GM21390 (cell line): Measurements from ENCODE around the gene NFATC4.
"Not testable (repeated sequence)": the region's sequence is repeated elsewhere in the genome, so short reads cannot be mapped to it uniquely, and the experiment has no call there.

Experiments
- ATAC-seq: cut with Tn5 transposase; IDR thresholded peaks from one replicate; pipeline ENCODE4 v1.9.1; 2021; ENCODE audit not compliant: unreplicated experiment

Gene NFATC4

DNA sequence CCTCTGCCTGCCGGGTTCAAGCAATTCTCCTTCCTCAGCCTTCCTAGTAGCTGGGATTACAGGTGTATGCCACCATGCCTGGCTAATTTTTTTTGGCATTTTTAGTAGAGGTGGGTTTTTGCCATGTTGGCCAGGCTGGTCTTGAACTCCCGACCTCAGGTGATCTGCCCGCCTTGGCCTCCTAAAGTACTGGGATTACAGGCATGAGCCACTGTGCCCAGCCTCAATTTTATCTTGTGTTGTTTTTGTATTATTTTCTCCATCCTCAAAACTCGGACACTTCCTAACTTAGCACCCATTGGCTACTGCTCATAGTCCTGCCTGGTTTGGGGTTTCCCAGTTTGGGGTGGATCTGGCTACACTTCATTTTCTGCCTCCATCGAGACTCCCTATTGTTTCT, 19.6 kb downstream of the NFATC4 start:
- not testable (repeated sequence) for ATAC-seq

DNA sequence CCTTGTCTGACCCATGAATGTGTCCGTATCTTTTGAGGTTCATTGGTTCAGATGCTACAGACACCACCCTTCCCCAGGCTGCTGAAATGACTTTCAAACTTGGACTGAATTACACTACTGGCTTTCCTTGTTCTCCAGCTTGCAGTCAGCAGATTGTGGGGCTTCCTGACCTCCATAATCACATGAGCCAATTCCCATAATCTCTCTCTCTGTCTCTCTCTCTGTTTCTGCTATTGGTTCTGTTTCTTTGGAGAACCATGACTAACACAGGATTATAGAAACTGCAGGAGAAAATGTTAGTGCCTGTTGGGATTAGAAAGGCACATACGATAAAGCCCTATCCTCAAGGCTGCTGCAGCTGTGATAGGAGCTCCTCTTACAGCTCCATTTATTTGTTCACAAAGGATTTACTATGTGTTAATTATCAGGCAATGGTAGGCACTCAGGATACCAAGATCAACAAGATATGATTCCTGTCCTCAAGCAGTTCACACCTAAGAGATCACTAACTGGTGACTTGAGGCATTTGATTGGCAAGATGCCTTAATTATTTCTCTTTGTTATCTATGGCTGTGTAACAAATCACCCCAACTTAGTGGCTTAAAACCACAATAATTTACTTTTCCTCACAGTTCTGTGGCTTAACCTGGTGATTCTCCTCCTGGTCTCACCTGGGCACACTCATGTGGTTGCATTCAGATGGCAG, 20.6 kb downstream of the NFATC4 start:
- ATAC-seq = no peak

DNA sequence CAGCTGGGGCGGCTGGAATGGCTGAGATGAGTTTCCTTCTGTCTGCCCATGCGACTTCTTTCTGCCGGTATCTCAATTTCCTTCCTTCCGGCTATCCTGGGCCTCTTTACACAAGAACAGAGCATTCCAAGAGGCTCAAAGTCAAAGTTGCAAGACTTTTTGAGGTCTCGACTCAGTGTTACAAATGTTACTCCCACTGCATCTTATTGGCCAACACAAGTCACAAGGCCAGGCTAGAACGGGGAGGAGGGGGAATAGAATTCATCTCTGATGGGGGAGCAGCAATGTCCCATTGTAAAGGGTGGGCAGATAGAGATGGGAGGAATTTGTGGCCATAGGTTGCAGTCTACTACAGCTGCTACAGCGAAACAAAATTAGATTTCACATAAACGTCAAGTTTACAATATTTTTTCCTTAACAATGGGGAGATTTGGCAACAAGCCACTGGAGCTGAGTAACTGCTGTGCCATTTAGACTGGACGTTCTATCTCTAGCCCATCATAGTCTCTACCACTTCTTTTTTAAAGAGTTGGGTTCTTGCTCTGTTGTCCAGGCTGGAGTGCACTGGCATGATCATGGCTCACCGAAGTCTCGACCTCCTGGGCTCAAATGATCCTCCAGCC, 21.4 kb downstream of the NFATC4 start:
- no peak for ATAC-seq

DNA sequence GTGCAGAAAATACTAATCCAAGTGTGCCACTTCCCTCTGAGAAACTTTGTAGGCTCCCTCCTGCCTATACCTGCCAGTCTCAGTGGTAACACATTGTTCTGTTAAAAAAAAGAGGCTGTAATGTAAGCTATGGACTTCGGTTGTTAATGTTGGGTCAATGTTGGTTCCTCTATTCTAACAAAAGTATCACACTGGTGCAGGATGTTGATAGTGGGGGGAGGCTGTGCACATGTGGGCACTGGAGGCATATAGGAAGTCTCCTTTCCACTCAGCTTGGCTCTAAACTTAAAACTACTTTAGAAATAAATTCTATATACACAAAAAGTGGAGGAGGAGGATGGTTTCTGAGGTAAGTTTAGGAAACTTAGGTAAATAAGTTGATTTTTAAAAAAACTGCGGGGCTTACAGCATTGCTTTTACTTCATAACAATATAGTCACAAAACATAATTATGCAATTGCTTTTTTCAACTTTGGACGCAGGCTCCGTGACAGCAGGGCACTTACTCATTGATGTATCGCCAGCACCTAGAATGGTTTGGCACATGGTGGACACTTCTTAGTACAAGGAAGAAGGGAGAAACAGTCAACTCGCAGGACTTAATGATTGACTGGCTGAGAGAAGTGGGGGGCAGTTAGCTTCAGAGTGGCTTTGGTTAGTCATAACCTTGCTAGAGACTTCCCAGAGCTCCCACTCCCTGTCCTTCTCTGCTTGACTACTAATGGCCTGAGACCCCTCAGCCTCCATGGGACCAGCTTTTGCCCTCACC, 22.9 kb downstream of the NFATC4 start:
- ATAC-seq = no peak

DNA sequence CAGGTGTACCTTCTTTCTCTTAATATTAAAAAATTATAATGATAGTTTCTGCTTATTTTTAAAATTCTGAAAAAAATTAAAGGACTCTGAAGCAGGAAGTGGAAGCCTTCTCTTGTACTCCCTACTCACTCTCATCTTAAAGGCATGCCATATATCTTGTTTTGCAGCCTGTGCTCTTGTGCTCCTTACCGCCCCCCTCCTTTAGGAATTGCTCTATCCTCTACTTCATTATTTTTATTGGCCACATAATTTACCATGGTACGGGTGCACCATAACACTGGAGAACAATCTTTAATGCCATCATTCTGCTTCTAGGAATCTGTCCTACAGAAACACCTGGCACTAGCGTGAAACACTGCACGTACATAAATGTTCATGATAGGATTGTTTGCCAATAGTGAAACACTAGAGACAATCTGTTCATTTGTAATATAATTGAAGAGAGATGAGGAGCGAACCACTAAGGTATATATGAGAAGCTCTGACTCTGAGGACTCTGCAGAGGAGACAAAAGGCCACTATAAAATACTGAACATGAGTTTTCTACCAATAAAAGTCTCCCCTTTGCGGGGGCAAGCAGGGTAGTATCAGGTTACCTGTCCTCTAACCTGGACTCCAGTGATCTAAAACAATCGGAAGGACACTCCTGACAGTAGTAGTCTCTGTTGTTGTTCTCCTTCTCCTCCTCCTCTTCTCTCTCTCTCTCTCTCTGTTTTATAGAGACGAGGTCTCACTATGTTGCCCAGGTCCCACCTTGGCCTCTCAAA, 24.5 kb downstream of the NFATC4 start:
- ATAC-seq = no peak

DNA sequence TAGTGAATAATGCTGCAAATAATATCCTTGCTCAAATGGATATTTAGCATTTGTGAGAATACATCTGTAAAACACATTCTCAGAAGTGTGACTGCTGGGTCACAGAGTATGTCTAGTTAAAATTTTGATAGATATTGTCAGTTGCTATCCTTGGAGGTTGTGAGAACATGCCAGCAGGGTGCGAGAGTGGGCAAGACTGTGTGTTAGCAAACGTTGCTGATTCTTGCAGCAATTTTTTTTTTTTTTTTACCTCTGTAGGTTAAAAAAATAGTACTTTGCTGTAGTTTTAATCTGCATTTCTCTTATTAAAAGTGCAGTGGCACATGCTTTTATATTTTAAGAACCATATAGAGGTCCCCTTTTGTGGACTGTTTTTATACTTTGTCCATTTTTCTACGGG, 26.3 kb downstream of the NFATC4 start:
- ATAC-seq = no peak

DNA sequence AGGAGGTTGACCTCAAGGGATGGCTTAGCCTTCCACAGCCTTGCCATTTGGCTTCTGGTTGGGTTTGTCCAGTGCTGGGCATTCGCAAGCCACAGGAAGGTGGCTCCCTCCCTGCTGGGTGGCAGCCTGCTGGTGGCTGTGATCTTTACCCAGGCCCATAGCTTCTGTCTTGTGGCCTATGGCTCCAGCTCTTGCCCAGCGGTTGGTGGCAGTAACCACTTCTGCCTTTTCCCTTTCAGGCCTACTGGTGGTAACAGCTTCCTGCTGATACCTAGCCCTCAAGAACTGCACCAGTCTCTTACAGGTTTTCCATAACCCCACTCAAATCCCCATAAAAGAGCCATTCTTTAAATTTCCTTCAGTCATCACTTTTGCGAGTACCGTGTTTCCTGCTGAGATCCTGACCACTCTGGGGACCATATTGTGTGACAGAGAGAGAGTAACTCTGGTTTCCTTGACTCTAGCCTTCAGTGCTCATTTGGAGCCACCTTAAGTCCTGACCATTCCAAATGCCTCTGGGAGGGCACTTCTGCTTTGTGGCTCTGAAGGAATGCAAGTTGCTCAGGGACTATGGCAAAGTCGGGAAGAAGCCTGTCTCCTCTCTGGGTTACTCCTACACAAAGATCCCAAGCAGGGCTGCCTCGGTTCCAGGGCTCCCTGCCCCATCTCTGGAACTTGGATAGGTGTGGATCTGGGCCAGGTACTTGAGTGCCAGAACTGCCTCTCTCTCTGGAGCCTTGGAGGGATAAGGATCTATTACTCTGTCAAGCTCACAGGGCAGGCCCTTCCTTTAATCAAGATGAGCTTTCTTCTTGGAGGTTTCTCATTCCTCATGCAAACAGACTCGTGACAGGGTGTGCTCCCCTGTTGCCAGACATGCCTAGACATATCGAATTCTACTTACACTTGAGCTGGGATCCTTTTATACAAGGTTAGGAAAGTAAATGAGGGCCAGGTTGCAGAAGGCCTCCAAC, 27.9 kb downstream of the NFATC4 start:
- ATAC-seq = no peak

DNA sequence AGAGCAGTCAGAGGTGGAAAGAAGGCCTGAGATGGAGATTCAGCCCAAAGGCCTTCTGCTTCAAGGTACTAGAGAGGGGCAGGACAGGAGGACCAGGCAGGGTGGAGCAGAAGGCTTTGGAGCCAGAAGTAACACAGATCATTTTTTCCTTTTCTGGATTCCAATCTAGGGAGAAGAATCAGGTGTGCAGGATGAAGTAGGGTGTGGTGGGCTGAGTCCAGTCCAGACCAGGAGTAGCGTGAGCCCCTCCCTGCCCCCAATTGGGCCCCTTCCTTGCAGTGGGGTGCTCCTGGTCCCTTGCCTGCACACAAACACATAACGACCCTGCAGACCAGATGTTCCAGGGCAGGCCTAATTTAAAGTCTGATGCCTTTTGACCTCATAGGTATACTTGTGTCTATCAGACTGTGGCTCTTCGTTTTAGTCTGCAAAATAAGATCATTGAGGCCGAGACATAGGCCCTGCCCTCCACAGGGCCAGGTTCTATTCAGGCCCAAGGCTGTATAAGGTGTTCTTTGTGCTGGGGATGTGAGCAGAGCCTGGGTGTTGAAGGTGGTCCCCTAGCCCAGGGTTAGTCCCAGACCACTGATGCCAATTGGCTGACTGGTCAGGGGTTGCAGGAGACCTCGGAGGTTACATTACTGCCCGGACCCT, 29.8 kb downstream of the NFATC4 start:
- no peak for ATAC-seq

DNA sequence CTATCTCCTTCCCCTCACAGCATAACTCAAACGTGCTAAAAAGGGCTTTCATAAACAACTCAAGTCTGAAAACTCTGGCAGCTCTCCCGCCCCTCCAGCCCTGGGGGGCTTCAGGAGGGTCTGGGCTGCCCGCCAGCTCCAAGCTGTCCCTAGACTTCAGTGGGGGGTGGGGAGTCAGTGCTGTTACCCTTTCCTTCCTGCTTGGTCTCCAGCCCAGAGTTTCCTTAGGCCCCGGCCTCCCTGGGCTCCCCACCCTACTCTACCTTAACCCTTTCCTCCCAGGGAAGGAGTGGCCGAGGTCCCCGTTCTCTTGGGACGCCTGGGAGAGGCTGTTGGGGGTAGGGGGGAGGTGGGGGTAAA, 30.3 kb downstream of the NFATC4 start:
- no peak for ATAC-seq

DNA sequence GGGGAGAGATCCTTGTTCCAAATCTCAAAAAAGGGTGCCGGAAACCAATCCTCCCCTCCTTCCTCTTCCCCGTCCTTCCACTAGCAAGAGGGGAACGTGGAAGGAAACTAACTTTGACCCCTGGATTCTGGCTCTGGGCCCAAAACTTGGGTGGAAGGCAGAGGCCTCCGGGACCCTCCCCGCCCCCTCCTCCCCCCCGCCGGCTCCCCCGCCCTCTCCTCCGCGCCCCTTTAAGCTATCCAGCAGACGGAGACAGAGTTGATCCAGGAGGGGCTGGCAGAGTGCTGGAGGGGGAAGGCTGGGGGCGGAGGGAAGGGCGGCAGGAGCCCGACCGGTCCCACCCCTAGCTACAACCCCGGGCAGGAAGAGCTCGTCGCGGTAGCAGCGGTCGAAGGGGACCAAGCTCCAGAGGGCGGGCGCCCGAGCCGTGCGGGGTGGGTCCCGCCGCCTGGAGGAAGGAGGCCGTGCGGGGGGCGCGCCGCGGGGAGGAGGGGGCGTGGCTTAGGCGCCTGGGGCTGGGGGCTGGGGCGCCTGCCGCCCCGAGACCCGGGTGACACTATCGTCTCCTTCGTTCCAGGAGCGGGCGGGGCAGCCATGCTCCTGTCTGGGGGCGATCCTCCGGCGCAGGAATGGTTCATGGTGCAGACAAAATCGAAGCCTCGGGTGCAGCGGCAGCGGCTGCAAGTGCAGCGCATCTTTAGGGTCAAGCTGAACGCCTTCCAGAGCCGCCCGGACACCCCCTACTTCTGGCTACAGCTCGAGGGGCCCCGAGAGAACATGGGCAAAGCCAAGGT, 30.9 kb downstream of the NFATC4 start, which contains the start of gene NYNRIN:
Gene NYNRIN (plus strand): TSS at position 351 of the 794 bp plus-strand sequence. CDS start 244 bp downstream, at position 595.
- ATAC-seq = no peak

DNA sequence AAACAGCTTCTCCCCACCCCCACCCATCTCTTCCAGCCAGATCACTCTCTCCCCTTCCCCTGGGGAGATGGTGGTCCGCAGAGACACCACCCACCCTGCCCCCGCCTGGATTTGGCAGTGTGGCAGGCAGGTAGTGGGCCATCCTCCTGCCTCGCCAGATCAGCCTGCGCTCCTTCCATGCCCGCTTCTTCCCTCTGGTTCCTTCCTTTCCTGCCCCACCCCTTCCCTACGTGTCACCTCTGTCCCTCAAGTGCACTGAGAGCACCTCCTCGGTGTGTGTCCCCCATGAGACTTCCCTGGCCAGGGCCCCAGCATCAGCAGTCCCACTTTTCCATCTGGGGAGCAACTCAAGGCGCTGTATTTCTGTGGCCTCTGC, 31.5 kb downstream of the NFATC4 start:
- ATAC-seq = no peak

DNA sequence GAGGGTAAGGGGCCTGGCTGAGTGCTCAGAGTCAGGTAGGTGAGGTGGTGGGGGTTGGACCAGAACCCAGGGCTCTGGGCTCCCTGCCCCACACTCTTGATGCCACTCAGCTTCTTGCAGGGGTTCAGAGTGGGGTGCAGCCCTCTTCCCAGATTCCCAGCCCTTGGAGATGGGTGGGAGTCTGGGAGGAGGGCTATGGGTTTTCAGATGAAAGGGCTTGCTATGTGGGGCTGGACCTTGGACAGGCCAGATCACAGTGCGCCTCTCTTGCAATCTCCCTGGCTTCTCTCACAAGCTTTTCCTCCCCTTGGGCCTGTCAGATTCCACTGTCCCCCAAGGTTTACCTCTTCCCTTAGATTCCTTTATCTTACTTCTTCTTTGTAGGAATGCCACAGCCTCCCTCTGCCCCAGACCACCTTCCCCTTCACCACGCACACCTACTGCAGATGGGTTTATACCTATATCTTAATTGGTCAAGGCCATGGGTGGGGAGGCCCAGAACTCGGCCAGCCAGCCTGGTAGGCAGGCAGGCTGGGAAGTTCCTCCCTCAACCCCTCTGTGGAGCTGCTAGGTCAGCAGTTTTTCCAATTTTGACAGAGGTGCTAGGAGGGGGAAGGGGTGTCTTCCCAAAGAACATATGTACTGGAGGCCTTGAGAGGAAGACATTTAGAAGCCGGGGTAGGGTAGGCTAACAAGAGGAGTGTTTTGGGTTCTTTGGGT, 32.2 kb downstream of the NFATC4 start:
- no peak for ATAC-seq

DNA sequence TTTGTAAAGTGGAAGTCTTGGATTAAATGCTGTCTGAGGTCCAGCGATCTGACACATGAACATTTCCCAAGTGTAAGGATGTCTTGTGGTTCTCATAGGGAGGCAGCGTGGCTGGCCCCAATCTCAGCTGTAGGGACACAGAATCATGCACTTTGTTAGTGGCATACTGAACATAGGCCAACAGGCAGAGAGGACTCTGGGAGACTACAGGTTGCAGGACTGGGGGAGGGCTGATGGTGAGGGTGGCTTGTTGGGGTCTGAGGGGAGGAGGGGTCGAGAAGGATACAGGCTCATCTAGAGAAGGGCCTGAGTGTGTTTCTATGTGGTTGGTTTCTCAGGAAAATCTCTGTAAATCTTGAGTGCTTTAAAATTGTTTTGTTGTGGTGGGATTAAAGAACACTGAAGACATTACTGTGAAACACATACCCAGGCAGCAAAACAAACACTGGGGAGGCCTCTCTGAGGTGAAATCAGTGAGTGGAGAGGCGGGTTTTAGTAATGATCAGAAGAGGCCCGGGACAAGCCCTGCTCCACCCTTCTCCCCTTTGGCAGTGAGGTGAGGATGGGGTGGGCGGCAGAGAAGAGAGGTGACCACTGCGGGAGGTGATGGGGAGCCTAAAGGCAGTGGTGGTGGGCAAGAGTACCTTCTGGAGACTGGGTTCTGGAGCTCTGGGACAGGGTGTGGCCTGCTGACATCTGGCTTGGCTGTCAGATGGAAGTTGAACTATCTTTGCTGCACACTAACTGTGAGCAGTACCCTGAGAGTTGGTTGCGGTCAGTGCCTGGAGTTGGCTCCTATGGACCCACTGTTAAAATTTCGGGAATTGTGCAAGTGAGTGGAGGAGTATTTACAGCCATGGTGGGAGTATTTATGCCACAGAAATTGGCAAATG, 34.1 kb downstream of the NFATC4 start:
- no peak for ATAC-seq

DNA sequence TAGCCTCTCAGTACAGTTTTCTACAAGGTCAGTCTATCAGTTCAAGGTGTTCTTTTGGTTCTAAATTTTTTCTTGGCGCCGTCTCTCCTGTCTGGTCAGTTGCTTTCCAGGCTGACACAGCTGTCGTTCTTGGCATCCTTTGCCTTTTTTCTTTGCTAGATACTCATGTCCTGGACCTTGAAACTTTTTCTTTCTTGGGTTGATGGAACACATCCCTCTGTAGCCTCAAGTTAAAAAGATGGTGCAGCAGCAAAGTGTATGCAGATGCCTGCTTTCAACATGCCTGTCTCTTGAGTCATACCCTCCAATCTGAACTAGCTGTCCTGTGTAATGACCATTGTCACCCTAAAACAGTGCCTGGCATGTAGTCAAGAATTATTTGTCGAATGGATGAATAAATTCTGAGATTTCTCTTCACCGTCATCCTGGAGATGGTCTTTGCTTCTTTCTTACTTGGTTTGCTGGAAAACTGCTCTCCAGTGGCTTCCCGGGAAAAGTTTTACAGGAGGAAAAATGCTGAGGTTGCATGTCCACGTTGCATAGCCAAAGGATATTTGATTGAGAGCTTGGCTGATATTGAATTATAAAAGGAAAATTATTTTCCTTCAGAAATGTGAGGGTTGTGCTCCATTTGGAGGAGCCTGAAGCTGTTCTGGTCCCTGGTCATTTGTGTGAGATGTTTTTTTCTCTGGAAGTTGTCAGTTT, 35.5 kb downstream of the NFATC4 start:
- no peak for ATAC-seq

DNA sequence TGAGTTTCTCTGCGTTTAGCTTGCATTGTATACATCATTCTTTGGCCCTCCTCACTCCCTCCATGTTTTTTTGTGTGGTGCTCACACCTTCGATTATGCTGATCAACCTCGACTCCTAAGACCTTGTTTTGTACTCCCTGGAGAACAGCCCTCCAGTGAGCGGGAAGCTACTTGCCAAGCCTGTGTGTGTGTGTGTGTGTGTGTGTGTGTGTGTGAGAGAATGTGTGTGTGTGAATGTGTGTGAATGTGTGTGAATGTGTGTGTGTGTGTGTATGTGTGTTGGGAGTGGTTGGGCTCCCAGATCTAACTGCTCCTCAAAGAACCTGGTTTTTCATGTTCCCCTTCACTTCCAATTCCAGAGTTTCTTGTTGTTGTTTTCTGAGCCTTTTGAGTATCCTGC, 36.8 kb downstream of the NFATC4 start:
- ATAC-seq = no peak

DNA sequence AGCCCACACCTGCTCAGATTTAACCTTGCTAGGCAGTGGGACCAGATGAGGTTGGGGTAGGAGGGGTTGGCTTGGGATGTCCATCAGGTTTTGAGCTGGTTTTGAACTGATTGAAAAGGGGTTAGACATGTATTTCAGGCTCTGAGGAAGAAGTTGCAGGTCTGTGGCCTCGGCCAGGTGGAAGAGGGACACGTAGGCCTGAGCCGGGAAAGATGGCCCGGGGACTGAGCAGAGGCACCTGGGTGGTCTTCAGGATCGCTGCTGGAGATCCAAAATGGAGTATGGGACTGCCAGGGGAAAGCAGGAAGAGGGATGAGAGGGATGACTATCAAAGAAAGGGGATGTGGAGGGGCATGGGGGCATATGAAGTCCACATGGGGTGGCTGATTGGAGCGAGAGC, 38.4 kb downstream of the NFATC4 start:
- ATAC-seq = no peak
